ENCODE results near the gene CTTNBP2NL.
A peak's percentile ranks its signal among the peaks of the same experiment; 100 is the strongest.
"Not testable (repeated sequence)": the region's sequence is repeated elsewhere in the genome, so short reads cannot be mapped to it uniquely, and the experiment has no call there.

The CTTNBP2NL gene

GRCh38 chr1:112470324-112470723 is 74.3 kb downstream of the CTTNBP2NL start:
- not testable (repeated sequence) for DNase-seq

- no peak for DNase-seq
These were observed 75.0 kb downstream of the CTTNBP2NL start for GRCh38 chr1:112470966-112471365.

- no peak for DNase-seq
These were observed 76.1 kb downstream of the CTTNBP2NL start for GRCh38 chr1:112472142-112472541.

- no peak for DNase-seq
These were observed 81.5 kb downstream of the CTTNBP2NL start for GRCh38 chr1:112477550-112477949.

- no peak for DNase-seq
These were observed 82.3 kb downstream of the CTTNBP2NL start for GRCh38 chr1:112478314-112478713.

- not testable (repeated sequence) for DNase-seq
These were observed 90.0 kb downstream of the CTTNBP2NL start for GRCh38 chr1:112486063-112486462.

GRCh38 chr1:112487686-112488085 is 91.7 kb downstream of the CTTNBP2NL start:
- not testable (repeated sequence) for DNase-seq

- DNase-seq, result no peak
These were observed 92.1 kb downstream of the CTTNBP2NL start for GRCh38 chr1:112488141-112488540.

- DNase-seq, result no peak
These were observed 96.1 kb downstream of the CTTNBP2NL start for GRCh38 chr1:112492076-112492475.

GRCh38 chr1:112493351-112493750 is 97.3 kb downstream of the CTTNBP2NL start:
- DNase-seq, result no peak

- DNase-seq, result no peak
These were observed 100.3 kb downstream of the CTTNBP2NL start for GRCh38 chr1:112496290-112496689.

- DNase-seq, result peak; percentile 64
These were observed 106.0 kb downstream of the CTTNBP2NL start for GRCh38 chr1:112501810-112502641.

- DNase-seq, result no peak
These were observed 106.8 kb downstream of the CTTNBP2NL start for GRCh38 chr1:112502826-112503225.

GRCh38 chr1:112504001-112504660 is 108.1 kb downstream of the CTTNBP2NL start:
- no peak for DNase-seq

- no peak for DNase-seq
These were observed 108.8 kb downstream of the CTTNBP2NL start for GRCh38 chr1:112504661-112505399.

GRCh38 chr1:112505400-112505785 is 109.4 kb downstream of the CTTNBP2NL start:
- no peak for DNase-seq

- no peak for DNase-seq
These were observed 109.9 kb downstream of the CTTNBP2NL start for GRCh38 chr1:112505878-112506277.

GRCh38 chr1:112506306-112506705 is 110.3 kb downstream of the CTTNBP2NL start:
- no peak for DNase-seq

- no peak for DNase-seq
These were observed 110.7 kb downstream of the CTTNBP2NL start for GRCh38 chr1:112506731-112507130.

GRCh38 chr1:112507336-112507735 is 111.3 kb downstream of the CTTNBP2NL start:
- no peak for DNase-seq

- peak; percentile 40 for DNase-seq
These were observed 111.9 kb downstream of the CTTNBP2NL start for GRCh38 chr1:112507921-112508277.

- DNase-seq, result peak; percentile 56
These were observed 112.4 kb downstream of the CTTNBP2NL start, which contains the start of gene WNT2B for GRCh38 chr1:112508278-112509004. WNT2B (plus strand) TSS chr1:112508965; CDS start chr1:112509263, 298 bp downstream.
